Sigmoid colon (tissue), 4 donors: ENCODE data around the gene FBXO34.

Experiments
- EP300 ChIP-seq, 4 donors: sonication (generic); formaldehyde crosslinking; IDR thresholded peaks; one replicate each; pipeline ENCODE4 v1.6.1; 2017; ENCODE audit warnings: antibody characterized with exemption in 4 of 4
- POLR2A ChIP-seq, 2 donors: fragments of 450-650 bp; IDR thresholded peaks; one replicate each; pipeline ENCODE4 v1.6.1; 2016; ENCODE audit warnings: antibody characterized with exemption in 2 of 2, mild to moderate bottlenecking in 2 of 2, moderate library complexity in 2 of 2
- TF ChIP-seq, protein P1 (sequence below), 4 experiments: fragments of 450-650 bp in 3 of 4; fragments of 200-600 bp in 1 of 4; IDR thresholded peaks; one replicate each; pipeline ENCODE4 v1.5.1; 2016 to 2019; ENCODE audit warnings: antibody characterized with exemption in 4 of 4, mild to moderate bottlenecking in 3 of 4, moderate library complexity in 2 of 4

DNA sequence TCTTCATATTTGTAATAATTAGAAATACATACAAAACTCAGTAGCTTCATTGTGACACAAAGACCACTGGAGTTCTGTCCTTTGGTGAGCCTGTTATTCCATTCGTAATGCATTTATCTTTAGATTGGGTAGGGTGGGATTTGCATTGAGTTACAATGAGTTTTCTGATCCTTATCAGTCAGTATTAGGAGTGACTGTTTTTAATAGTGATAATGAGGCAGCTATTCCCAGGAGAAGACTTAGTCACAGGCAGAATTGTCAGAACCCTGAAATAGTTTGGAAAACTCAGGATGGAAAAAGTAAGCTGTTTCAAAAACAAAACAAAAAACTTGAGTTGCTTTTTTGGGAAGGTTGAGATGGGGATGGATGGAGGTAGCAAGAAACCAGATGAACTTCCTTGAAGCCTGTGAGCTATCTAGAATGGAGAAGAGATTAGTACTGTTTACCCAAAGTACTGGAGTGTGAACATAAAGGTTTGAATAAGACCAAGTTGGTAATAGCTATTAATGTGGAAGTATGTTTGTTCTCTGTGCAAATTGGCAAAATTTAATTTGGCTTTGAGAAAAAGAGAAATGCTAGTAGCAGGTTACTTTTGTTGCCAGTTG is 38.6 kb downstream of the FBXO34 start:
- TF ChIP-seq, protein P1, sequence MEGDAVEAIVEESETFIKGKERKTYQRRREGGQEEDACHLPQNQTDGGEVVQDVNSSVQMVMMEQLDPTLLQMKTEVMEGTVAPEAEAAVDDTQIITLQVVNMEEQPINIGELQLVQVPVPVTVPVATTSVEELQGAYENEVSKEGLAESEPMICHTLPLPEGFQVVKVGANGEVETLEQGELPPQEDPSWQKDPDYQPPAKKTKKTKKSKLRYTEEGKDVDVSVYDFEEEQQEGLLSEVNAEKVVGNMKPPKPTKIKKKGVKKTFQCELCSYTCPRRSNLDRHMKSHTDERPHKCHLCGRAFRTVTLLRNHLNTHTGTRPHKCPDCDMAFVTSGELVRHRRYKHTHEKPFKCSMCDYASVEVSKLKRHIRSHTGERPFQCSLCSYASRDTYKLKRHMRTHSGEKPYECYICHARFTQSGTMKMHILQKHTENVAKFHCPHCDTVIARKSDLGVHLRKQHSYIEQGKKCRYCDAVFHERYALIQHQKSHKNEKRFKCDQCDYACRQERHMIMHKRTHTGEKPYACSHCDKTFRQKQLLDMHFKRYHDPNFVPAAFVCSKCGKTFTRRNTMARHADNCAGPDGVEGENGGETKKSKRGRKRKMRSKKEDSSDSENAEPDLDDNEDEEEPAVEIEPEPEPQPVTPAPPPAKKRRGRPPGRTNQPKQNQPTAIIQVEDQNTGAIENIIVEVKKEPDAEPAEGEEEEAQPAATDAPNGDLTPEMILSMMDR (IDR thresholded peaks at IDR 0.05): no peak
- TF ChIP-seq EP300 (IDR thresholded peaks at IDR 0.05) (no peak), POLR2A (IDR thresholded peaks at IDR 0.05) (no peak)
